Activated B cell treated with CpG ODN at 0.5 μM for 24 hours (primary cell): ENCODE data around the gene VPREB1. TPM values are rescaled to one million over a fixed set of nuclear protein-coding genes. Genes with fewer than 3 reads are reported as not detected.
"Not testable (repeated sequence)": the region's sequence is repeated elsewhere in the genome, so short reads cannot be mapped to it uniquely, and the experiment has no call there.

Source experiments
- ATAC-seq: fragments of 200-7000 bp; cut with Tn5 transposase; one replicate; pipeline ENCODE4 v1.10.0; 2021; ENCODE audit warnings: low read depth, mild to moderate bottlenecking, moderate library complexity
- CTCF ChIA-PET: fragments of 350-600 bp; sonication (Branson Sonifier 250); formaldehyde crosslinking; loops from one replicate; lab custom pipeline; 2021; ENCODE audit warnings: antibody characterized with exemption; lab: Charles Lee
- POLR2A ChIA-PET: fragments of 350-600 bp; sonication (Branson Sonifier 250); formaldehyde crosslinking; loops from one replicate; lab custom pipeline; 2021; ENCODE audit warnings: antibody characterized with exemption; lab: Charles Lee
- DNase-seq: peaks from one replicate; pipeline ENCODE4 v3.0.0; 2022
- H3K27ac Mint-ChIP-seq: one replicate; pipeline ENCODE4 v1.8.0; 2020; ENCODE audit warnings: mixed read lengths
- H3K27me3 Mint-ChIP-seq: one replicate; pipeline ENCODE4 v1.8.0; 2021; ENCODE audit warnings: mixed read lengths
- H3K36me3 Mint-ChIP-seq: one replicate; pipeline ENCODE4 v1.8.0; 2021; ENCODE audit warnings: low read depth, mixed read lengths
- H3K4me1 Mint-ChIP-seq: one replicate; pipeline ENCODE4 v1.8.0; 2021; ENCODE audit warnings: mixed read lengths
- H3K4me3 Mint-ChIP-seq: one replicate; pipeline ENCODE4 v1.8.0; 2020; ENCODE audit warnings: mild to moderate bottlenecking, mixed read lengths
- H3K9me3 Mint-ChIP-seq: one replicate; pipeline ENCODE4 v1.8.0; 2020; ENCODE audit warnings: mixed read lengths
- intact Hi-C: fragments of 100-400 bp; cut with micrococcal nuclease; formaldehyde crosslinking; loops from one replicate; pipeline ENCODE4 v1.15.1; 2024
- total RNA-seq: library from RNA; stranded (reverse); gene quantifications from 2 replicates; pipeline ENCODE4 v1.2.3, GENCODE V29; 2022
- TF ChIP-seq, protein P1 (sequence below): fragments of 200-600 bp; IDR thresholded peaks from one replicate; pipeline ENCODE4 v1.8.0; 2022; ENCODE audit warnings: antibody characterized with exemption, mild to moderate bottlenecking

Gene VPREB1
- total RNA-seq, 1 donor from 2014 or later, result not detected

GRCh38 chr22:22243033-22243680 is 1.4 kb upstream of the VPREB1 start:
- no peak for ATAC-seq
- H3K27me3 Mint-ChIP-seq, result peaks cover 2% of the 10 kb centered on the region
- H3K4me1 Mint-ChIP-seq, result peaks cover 55% of the 10 kb centered on the region
- H3K27ac Mint-ChIP-seq, result no peak overlapping the region
- POLR2A ChIA-PET, result no interaction called here
- intact Hi-C loops, result no loop called here
- no peaks in the 10 kb centered on the region for H3K9me3 Mint-ChIP-seq
- peak overlapping the region; percentile 52 for H3K4me3 Mint-ChIP-seq
- no peaks in the 10 kb centered on the region for H3K36me3 Mint-ChIP-seq
- DNase-seq, result no peak
- TF ChIP-seq, protein P1, sequence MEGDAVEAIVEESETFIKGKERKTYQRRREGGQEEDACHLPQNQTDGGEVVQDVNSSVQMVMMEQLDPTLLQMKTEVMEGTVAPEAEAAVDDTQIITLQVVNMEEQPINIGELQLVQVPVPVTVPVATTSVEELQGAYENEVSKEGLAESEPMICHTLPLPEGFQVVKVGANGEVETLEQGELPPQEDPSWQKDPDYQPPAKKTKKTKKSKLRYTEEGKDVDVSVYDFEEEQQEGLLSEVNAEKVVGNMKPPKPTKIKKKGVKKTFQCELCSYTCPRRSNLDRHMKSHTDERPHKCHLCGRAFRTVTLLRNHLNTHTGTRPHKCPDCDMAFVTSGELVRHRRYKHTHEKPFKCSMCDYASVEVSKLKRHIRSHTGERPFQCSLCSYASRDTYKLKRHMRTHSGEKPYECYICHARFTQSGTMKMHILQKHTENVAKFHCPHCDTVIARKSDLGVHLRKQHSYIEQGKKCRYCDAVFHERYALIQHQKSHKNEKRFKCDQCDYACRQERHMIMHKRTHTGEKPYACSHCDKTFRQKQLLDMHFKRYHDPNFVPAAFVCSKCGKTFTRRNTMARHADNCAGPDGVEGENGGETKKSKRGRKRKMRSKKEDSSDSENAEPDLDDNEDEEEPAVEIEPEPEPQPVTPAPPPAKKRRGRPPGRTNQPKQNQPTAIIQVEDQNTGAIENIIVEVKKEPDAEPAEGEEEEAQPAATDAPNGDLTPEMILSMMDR, result no peak
- CTCF ChIA-PET, result interaction anchor here (1.1 to 1.7 kb wide), 3 partner anchors 41 to 133 kb away, joined by 3 to 5 read pairs (median 4); no protein-coding TSS in a partner anchor

DNA sequence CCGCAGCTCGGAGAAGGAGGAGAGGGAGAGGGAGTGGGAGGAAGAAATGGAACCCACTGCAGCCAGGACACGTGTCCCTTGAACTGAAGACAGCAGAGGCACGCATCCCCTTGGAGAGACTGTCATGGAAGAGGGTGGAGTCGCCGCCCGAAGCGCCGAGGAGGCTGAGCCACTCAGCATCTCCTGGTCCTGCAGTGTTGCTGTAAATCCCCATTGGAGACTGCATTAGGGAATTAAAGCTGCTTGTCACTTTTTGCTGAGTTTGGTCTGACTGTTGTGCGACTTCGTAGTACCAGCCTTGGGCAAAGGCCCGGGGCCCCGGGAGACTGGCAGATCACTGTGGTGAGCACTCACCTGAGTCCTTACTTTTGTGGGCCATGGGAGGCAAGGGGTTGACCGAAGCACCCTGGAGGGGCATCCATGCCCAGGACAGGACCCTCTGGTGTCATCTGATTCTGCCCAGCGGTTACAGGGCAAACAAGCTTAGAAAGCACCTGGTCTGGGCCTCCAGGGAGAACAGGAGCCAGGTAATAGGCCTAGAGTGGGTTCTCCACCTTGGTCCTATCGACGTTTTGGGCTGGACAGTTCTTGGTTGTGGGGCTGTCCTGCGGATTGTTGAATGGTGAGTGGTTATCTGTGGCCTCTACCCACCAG is 797 bp downstream of the VPREB1 start:
- TF ChIP-seq, protein P1, result no peak
- ATAC-seq, result no peak
- no peak for DNase-seq
- no peak overlapping the region for H3K27ac Mint-ChIP-seq
- POLR2A ChIA-PET, result no interaction called here
- H3K36me3 Mint-ChIP-seq, result no peaks in the 10 kb centered on the region
- CTCF ChIA-PET, result interaction anchor here (1.3 kb wide), 1 partner anchor 10 kb away, joined by 5 read pairs; no protein-coding TSS in a partner anchor
- intact Hi-C loops, result no loop called here
- H3K4me3 Mint-ChIP-seq, result no peak overlapping the region
- H3K4me1 Mint-ChIP-seq, result peaks cover 72% of the 10 kb centered on the region
- no peaks in the 10 kb centered on the region for H3K9me3 Mint-ChIP-seq
- H3K27me3 Mint-ChIP-seq, result peaks cover under 1% of the 10 kb centered on the region

DNA sequence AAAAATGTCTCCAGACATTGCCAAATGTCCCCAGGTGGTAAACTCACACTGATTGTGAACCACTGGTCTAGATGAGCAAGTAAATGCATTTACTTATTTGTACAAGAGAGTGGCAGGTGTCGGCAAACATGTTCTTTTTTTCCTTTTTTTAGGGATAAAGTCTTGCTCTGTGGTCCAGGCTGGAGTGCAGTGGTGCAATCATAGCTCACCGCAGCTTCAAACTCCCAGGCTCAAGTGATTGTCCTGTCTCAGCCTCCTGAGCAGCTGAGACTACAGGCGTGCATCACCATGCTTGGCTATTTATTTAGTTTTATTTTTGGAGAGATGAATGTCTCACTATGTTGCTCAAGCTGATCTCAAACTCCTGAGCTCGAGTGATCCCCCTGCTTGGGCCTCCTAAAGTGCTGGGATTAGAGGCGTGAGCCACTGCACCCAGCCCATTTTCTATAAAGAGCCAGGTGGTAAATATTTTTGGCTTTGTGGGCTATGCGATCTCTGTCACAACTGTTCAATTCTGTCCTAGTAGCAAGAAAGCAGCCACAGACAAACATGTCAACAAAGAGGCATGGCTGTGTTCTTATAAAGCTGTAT is 1.4 kb downstream of the VPREB1 start:
- H3K36me3 Mint-ChIP-seq, result no peaks in the 10 kb centered on the region
- ATAC-seq (no peak), DNase-seq (no peak)
- intact Hi-C loops, result no loop called here
- ChIA-PET CTCF (interaction anchor here (1.3 kb wide), 1 partner anchor 11 kb away, joined by 5 read pairs; no protein-coding TSS in a partner anchor), POLR2A (interaction anchor here (0.5 to 0.6 kb wide), 2 partner anchors 21 to 250 kb away, joined by 3 read pairs; no protein-coding TSS in a partner anchor)
- no peak overlapping the region for H3K4me3 Mint-ChIP-seq
- H3K4me1 Mint-ChIP-seq, result peaks cover 72% of the 10 kb centered on the region
- TF ChIP-seq, protein P1, result no peak
- no peaks in the 10 kb centered on the region for H3K9me3 Mint-ChIP-seq
- H3K27me3 Mint-ChIP-seq, result no peaks in the 10 kb centered on the region
- H3K27ac Mint-ChIP-seq, result no peak overlapping the region

DNA sequence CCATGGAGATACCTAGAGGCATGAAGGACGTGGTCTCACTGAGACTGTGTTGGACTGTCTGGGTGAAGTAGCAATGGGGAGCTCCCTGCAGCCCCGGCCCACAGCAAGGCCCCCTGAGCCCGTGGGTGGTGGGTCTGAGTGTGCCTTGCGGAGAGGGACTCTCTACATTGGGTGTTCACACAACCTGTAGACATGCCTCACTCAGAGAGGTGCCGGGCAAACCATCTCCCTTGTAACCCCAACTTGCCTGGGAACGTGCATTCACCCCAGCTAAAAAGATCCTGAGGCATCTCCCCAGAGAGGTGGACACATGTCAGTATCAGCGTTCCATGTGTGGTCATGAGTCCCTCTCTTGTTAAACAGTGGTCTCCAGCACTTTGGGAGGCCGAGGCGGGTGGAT is 2.1 kb downstream of the VPREB1 start:
- DNase-seq, result no peak
- CTCF ChIA-PET, result no interaction called here
- H3K9me3 Mint-ChIP-seq, result no peaks in the 10 kb centered on the region
- H3K36me3 Mint-ChIP-seq, result no peaks in the 10 kb centered on the region
- H3K27me3 Mint-ChIP-seq, result no peaks in the 10 kb centered on the region
- H3K4me3 Mint-ChIP-seq, result no peak overlapping the region
- H3K27ac Mint-ChIP-seq, result no peak overlapping the region
- H3K4me1 Mint-ChIP-seq, result peaks cover 68% of the 10 kb centered on the region
- intact Hi-C loops, result no loop called here
- ATAC-seq, result no peak
- TF ChIP-seq, protein P1, result no peak
- POLR2A ChIA-PET, result interaction anchor here (0.5 to 0.6 kb wide), 2 partner anchors 21 to 250 kb away, joined by 3 read pairs; no protein-coding TSS in a partner anchor

DNA sequence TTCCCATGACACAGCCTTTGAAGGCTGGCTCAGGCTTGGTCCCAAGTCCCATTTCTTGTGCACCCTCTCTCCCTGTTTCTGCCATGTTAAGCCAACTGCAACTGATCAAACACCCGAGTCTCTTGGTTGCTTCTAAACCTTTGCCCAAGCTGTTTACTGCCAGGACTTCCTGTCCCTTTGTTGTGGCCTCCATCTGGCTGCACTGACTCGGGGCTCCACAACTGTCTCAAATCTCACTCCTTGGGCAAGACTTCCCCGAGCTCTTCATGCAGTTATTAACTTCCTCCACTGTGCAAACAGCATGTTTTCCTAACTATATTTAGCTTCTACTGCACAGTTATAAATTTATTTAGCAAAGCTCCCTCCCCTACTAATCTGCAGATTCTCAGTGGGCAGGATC is 4.3 kb downstream of the VPREB1 start:
- Mint-ChIP-seq H3K36me3 (no peaks in the 10 kb centered on the region), H3K27me3 (no peaks in the 10 kb centered on the region), H3K4me3 (no peak overlapping the region), H3K9me3 (no peaks in the 10 kb centered on the region), H3K4me1 (peaks cover 48% of the 10 kb centered on the region), H3K27ac (peak overlapping the region; percentile 12)
- intact Hi-C loops, result no loop called here
- ChIA-PET POLR2A (interaction anchor here (1.0 kb wide), 1 partner anchor 33 kb away, joined by 3 read pairs; no protein-coding TSS in a partner anchor), CTCF (no interaction called here)
- ATAC-seq (no peak), DNase-seq (no peak)
- TF ChIP-seq, protein P1, result no peak

DNA sequence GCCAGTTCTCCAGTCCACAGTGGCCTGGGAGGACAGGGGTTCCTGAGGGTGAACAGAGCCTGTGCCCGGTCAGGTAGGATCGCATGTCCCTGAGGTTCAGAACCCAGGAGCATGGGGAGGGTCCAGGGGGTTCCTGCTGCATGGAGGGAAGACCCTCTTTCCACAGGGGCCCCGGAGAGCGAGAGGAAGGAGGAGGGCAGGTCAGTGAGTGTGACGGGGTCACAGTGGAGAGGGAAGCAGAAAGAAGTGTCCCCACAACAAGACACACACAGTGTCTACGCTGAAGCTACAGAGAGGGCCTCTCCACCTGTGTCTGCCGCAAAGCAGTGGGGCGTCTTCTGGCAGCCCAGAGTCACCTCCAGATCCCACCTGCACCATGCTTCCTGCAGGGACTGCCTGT is 6.1 kb downstream of the VPREB1 start:
- H3K4me1 Mint-ChIP-seq, result peaks cover 30% of the 10 kb centered on the region
- H3K9me3 Mint-ChIP-seq, H3K36me3 Mint-ChIP-seq, H3K4me3 Mint-ChIP-seq, CTCF ChIA-PET, intact Hi-C loops, ATAC-seq, H3K27me3 Mint-ChIP-seq, POLR2A ChIA-PET, DNase-seq, H3K27ac Mint-ChIP-seq: not testable (repeated sequence)

GRCh38 chr22:22256133-22256532 is 11.5 kb downstream of the VPREB1 start:
- H3K27me3 Mint-ChIP-seq, DNase-seq, ATAC-seq, H3K4me1 Mint-ChIP-seq, CTCF ChIA-PET, H3K9me3 Mint-ChIP-seq, H3K36me3 Mint-ChIP-seq, intact Hi-C loops, H3K4me3 Mint-ChIP-seq, POLR2A ChIA-PET, H3K27ac Mint-ChIP-seq: not testable (repeated sequence)
